HEK293 (cell line): ENCODE measurements around the gene MAPK14.

Experiments
- GLIS1 ChIP-seq: fragments of 450-650 bp; formaldehyde crosslinking; IDR thresholded peaks from 2 replicates; pipeline ENCODE4 v1.5.1; 2016; ENCODE audit warnings: missing biosample characterization, missing genetic modification characterization
- MZF1 ChIP-seq: fragments of 450-650 bp; formaldehyde crosslinking; IDR thresholded peaks from 2 replicates; pipeline ENCODE4 v1.5.1; 2017; ENCODE audit warnings: missing biosample characterization, missing genetic modification characterization, borderline replicate concordance
- ZNF211 ChIP-seq: fragments of 450-650 bp; formaldehyde crosslinking; IDR thresholded peaks from 2 replicates; pipeline ENCODE4 v1.5.1; 2016; ENCODE audit warnings: low read depth, missing biosample characterization, missing genetic modification characterization
- ZNF324 ChIP-seq: fragments of 450-650 bp; formaldehyde crosslinking; IDR thresholded peaks from 2 replicates; pipeline ENCODE4 v1.5.1; 2016; ENCODE audit warnings: missing biosample characterization, missing genetic modification characterization
- ZNF350 ChIP-seq: fragments of 450-650 bp; formaldehyde crosslinking; IDR thresholded peaks from 2 replicates; pipeline ENCODE4 v1.5.0; 2017; ENCODE audit warnings: missing biosample characterization, mild to moderate bottlenecking, missing genetic modification characterization
- ZNF548 ChIP-seq: fragments of 450-650 bp; formaldehyde crosslinking; IDR thresholded peaks from 2 replicates; pipeline ENCODE4 v1.5.1; 2016; ENCODE audit warnings: missing biosample characterization, missing genetic modification characterization
- ZNF639 ChIP-seq: fragments of 450-650 bp; formaldehyde crosslinking; IDR thresholded peaks from 2 replicates; pipeline ENCODE4 v1.5.1; 2016; ENCODE audit warnings: missing biosample characterization, missing genetic modification characterization
- ZNF670 ChIP-seq: fragments of 450-650 bp; formaldehyde crosslinking; IDR thresholded peaks from 2 replicates; pipeline ENCODE4 v1.5.1; 2016; ENCODE audit warnings: missing biosample characterization, missing genetic modification characterization, low read depth
- TF ChIP-seq, protein P1 (sequence below): fragments of 450-650 bp; formaldehyde crosslinking; IDR thresholded peaks from 2 replicates; pipeline ENCODE4 v1.5.1; 2016; ENCODE audit warnings: missing biosample characterization, missing genetic modification characterization

DNA sequence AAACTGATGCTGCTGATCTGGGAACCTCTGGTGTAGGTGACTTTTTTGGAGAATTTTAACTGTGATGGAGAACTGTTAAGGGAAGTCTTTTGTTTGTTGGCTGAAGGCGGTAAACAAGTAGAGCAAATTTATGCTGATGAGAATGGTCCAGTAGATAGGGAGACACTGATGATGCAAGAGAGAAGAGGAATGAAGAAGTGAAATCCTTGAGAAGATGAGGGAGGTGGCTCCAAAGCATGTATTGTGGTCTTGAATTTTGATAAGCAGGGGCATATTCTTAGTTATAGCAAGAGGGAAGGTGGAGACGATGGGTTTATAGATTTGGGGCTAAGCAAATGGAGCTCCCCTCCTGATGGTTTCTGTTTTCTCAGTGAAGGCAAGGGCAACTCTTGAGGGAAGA lies 22.0 kb downstream of the MAPK14 start:
- no peak for TF ChIP-seq GLIS1
- TF ChIP-seq ZNF639 (tag by site-specific recombination): no peak
- no peak for TF ChIP-seq ZNF670 (tag by site-specific recombination)
- no peak for TF ChIP-seq ZNF548 (tag by site-specific recombination)
- no peak for TF ChIP-seq ZNF350
- TF ChIP-seq MZF1 (tag by site-specific recombination): no peak
- TF ChIP-seq ZNF211: no peak
- TF ChIP-seq, protein P1, sequence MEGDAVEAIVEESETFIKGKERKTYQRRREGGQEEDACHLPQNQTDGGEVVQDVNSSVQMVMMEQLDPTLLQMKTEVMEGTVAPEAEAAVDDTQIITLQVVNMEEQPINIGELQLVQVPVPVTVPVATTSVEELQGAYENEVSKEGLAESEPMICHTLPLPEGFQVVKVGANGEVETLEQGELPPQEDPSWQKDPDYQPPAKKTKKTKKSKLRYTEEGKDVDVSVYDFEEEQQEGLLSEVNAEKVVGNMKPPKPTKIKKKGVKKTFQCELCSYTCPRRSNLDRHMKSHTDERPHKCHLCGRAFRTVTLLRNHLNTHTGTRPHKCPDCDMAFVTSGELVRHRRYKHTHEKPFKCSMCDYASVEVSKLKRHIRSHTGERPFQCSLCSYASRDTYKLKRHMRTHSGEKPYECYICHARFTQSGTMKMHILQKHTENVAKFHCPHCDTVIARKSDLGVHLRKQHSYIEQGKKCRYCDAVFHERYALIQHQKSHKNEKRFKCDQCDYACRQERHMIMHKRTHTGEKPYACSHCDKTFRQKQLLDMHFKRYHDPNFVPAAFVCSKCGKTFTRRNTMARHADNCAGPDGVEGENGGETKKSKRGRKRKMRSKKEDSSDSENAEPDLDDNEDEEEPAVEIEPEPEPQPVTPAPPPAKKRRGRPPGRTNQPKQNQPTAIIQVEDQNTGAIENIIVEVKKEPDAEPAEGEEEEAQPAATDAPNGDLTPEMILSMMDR (tag by site-specific recombination): no peak
- no peak for TF ChIP-seq ZNF324 (tag by site-specific recombination)
